Measurements from ENCODE around the gene UST.
"Not testable (repeated sequence)": the region's sequence is repeated elsewhere in the genome, so short reads cannot be mapped to it uniquely, and the experiment has no call there.

The UST gene

DNA sequence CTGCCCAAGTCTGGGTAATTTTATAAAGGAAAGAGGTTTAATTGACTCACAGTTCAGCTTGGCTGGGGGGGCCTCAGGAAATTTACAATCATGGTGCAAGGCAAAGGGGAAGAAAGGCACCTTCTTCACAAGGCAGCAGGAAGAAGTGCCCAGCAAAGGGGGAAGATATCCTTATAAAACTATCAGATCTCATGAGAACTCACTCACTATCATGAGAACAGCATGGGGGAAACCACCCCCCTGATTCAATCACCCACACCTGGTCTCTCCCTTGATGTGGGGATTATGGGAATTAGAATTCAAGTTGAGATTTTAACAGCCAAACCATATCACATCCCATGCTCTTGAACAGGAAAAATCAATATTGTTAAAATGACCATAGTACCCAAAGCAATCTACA, 355.5 kb downstream of the UST start:
- no peak for DNase-seq

DNA sequence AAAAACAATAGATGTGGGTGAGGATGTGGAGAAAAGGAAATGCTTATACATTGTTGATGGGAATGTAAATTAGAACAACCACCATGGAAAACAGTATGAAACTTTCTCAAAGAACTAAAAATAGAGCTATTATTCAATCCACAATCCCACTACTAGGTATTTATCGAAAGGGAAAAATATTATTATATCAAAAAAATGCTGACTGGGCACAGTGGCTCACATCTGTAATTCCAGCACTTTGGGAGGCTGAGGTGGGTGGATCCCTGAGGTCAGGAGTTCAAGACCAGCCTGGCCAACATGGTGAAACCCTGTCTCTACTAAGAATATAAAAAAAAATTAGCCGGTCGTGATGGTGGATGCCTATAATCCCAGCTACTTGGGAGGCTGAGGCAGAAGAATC, 357.1 kb downstream of the UST start:
- DNase-seq = not testable (repeated sequence)

DNA sequence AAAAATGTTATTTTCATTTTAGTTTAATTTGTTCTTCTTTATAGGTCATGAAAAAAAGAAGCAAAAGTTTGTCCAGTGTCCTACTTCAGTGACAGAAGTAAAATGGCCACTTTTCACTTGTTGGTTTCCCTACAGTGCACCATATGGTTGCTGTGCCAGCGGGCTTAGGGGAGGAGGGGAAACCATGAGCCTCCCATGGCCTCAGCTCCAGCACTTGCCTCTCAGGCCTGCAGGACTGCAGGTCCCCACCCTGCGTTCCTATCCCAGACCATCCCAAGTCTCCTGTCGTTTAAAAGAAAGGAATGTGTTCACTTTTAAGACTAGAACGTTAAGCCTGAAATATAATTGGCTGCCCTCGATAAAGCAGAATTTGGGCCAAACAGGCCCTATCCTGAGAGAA, 360.7 kb downstream of the UST start:
- DNase-seq = no peak

DNA sequence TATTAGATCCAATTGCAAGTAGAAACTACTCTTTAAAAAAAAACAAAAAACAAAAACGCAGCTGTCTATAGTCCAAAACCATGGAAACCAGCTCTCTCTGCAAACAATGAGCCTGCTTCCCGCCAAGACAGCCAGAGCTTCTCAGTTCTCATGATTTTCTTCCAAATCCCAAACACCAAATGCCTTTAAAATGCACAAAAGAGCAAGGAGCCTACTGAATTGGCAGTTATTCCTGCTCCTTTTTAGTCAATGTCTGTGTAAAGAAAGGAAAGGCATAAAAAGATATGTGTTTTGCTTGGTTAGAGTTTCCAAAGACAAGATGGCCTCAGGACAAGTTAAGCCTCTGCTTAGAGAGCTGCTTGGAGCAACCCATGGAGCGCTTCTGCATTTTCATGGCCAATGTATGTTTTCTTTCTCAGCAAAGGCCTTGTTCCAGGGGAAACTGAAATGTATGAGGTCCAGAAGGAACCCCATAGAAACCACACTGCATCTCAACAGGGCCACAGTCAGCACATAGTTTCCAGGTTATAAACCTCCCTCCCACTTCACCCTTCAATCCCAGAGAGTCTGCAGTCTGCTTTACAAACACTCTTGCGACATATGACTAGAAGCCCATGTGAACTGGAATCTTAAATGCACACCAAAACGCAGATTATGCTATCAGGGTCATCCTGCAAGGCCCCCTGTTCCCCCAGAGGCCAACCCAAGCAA, 361.4 kb downstream of the UST start:
- DNase-seq = no peak

DNA sequence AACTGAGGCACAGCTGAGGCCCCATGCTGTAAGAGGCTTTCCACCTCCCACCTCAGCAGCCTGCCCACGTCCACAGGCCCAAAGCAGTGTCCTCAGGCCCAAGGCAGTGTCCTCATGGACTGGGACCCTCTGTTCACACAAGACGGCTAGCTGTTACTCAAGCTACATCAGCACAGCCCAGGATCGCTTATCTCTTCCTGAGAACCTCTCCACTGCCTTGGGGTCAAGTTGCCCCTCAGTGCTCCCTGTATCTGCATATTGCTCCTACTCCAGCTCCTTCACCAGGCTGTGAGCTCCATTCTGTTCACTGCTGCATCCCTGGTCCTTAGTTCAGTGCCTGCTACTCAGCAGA, 361.9 kb downstream of the UST start:
- no peak for DNase-seq

DNA sequence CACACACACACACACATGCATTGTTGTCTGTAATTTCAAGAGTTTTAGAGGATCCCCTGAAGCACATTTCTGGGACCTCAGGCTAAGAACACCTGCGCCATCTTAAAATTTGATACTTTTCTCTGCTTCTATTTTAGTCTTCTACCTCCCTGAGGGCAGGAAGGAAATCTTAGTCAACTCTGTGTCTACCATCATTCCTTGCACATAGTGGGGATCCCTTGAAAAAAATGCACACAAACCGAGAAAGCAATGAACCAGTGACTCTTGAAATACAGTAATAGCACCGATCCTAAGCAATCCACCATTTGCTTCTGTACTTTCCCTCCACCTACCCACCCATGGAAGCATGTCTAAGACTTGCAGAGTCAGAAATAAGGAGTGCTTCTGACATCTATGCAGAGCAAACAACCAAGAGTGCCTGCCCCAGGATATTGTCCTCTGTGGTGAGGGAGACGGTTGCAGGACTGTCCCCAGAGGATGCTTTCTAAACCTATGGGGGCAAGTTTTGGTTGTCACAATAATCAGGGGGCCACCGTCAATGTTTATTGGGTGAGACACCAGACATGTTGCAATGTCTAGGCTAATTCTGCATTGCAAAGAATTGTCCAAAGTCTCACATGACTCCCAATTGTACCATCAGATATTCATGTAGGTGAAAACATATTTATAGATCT, 362.7 kb downstream of the UST start:
- no peak for DNase-seq

DNA sequence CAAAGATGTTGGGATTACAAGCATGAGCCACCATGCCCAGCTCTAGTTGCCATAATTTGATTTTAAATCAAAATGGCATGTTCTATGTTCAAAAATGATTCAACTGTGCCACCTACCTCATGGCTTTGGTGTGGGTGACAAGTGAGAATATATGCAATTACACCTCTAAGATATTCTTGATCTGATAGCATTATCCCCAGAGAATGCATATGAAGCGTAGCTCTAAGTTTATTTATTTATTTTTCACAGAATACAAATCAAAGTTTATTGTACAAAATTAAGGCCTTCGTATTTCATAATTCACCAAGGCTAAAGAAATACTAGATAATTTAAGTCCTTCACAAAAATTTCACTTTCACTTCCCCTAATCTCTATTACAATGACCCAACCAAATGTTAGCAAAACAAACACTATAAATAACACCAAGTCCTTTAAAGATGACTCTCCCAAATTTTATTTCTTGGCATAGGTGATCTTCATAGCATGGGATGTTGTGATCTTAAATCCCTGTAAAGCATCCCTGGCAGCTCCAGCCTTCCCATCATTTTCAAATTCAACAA, 364.8 kb downstream of the UST start:
- DNase-seq = no peak

DNA sequence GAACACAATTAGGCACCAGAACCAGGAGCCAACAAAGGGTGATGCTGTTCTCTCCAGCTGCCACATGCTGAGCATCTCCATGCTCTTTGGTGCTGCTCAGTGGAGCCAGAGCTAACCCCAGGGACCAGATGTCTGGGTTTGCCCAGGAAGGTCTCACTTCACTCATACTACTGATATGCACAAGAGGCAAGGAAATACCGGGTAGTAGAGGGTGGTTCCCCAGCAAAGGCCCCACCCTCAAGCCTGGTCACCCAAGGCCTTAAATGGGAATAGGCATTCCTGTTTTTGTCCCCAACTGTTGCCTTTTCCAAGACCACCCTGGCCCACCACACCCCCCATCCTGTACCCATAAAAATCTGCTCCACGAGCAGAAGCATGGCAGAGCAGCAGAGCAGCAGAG, 366.1 kb downstream of the UST start:
- DNase-seq = no peak

DNA sequence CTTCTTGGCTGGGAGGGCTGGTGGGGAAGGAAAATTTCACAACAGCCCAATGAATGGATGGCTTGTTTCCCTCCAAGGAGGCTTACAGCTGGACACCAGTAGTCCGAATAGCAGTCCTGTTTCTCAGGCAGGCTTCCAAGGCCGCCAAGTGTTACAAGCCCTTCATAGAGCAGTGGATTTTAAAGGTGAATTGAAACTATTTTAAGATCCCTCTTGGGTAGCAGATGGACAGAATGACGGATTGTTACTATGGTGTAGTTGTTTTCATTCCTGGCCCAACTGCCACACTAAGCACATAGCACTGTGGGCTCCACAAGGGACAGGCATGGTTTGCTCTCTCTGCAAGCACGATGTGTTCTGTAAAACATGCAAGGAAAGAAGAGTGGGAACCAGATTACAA, 367.3 kb downstream of the UST start:
- no peak for DNase-seq

DNA sequence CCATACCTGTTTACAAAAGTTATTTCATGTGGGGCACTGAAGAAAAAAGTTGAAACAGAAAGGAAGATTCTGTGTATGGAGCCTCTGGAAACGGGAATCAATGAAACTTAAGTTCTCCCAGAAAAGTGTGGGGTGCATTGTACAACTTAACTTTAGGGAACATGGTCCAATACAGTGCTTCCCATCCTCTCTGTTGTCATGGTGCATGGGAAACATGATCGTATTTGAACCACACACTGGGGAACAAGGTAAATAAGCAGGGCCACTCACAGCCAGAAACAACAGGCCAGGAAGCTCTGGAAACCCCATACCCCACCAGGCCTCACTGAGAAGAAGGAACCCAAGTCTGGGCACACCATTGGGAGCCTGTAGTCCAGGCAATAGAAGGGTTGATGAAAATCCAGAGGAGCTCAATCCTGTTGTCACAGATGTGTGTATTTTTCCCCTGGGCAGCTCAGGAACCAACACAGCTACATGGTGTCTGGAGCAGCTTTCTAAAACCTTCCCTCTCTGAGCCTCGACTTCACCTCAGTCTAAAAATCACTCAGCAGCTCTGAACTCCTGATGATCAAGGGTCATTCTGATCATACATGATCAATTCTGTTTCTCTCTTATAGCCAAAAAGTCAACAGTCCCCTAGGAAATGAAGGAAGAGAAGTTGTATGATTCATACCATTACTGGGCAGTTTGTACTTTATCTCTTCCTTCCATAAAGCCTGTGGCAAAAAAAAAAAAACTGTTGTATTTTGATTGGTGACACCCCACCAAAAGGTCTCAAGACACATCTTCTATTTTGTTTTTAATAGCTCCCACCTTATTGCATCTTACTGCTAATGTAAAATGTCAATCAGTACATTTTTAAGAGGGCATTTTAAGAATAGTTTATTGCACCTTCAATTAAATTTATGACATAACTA, 372.2 kb downstream of the UST start:
- no peak for DNase-seq

DNA sequence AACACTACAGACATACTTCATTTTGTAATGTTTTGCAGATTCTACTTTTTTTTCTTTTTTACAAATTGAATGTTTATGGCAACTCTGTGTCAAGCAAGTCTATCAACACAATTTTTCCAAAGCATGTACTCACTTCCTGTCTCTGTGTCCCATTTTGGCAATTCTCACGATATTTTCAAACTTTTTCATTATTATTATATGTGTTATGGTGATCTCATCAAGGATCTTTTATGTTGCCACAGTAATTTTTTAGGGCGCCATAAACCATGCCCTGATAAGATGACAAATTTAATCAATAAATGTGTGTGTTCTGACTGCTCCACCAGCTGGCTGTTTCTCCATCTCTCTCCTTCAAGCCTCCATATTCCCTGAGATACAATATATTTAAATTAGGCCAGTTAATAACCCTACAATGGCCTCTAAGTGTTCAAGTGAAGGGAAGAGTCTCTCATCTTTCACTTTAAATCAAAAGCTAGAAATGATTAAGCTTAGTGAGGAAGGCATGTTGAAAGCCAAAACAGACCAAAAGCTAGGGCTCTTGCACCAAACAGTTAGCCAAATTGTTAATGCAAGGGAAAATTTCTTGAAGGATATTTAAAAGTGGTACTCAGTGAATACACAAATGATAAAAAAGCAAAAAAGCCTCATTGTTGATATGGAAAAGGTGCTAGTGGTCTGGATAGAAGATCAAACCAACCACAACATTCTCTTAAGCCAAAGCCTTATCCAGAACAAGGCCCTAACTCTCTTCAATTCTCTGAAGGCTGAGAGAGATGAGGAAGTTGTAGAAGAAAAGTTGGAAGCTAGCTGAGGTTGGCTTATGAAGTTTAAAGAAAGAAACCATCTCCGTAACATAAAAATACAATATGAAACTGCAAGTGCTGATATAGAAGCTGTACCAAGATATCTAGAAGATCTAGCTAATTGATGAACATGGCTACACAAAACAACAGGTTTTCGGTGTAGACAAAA, 376.3 kb downstream of the UST start:
- no peak for DNase-seq

DNA sequence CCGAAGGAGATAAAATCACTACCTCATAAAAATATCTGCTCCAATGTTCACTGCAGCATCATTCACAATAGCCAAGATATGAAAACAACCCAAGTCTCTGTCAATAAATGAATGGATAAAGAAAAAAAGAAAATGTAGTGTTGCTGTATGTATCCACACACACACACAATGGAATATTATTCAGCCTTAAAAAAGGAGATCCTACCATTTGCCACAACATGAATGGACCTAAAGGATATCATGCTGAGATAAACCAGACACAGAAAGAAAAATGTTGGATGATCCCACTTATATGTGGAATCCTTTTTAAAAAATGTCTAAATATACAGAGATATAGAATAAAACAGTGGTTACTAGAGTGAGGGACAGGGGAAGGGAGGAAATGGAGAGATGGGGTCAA, 378.5 kb downstream of the UST start:
- no peak for DNase-seq

Measured in NCI-H1092 (cell line).